HEK293 (cell line): Measurements from ENCODE around the gene PPP1R12C.
A peak's percentile ranks its signal among the peaks of the same experiment; 100 is the strongest.

ENCODE experiments used
- CTCF ChIA-PET: fragments of 350-600 bp; formaldehyde crosslinking; extraction: SDS; loops from one replicate; lab custom pipeline; 2021; ENCODE audit warnings: antibody characterized with exemption; lab: Yijun Ruan, JAX
- POLR2A ChIA-PET: fragments of 300-600 bp; formaldehyde crosslinking; extraction: SDS; loops from one replicate; lab custom pipeline; 2020; ENCODE audit warnings: antibody characterized with exemption, inconsistent platforms; lab: Yijun Ruan, JAX
- H3K27ac ChIP-seq: fragments of 200-500 bp; sonication (Bioruptor generic); 2 replicates; pipeline ENCODE4 v1.5.1; 2014; ENCODE audit warnings: low read depth, low read length, control low read depth, inconsistent platforms; ENCODE audit errors: extremely low read depth
- H3K36me3 ChIP-seq, 2 experiments: fragments of 200-500 bp in 1 of 2; sonication (Bioruptor generic) in 1 of 2; 1 replicate in 1 of 2; 2 replicates in 1 of 2; pipeline ENCODE4 v1.5.1; 2014 to 2017; ENCODE audit warnings: inconsistent platforms in 2 of 2, low read length in 2 of 2; ENCODE audit not compliant: control insufficient read depth in 2 of 2, insufficient read depth in 1 of 2
- H3K4me1 ChIP-seq: fragments of 200-500 bp; sonication (Bioruptor generic); 2 replicates; pipeline ENCODE4 v1.5.1; 2014; ENCODE audit warnings: mild to moderate bottlenecking, low read length, inconsistent platforms; ENCODE audit not compliant: control insufficient read depth, insufficient read depth
- H3K4me3 ChIP-seq: 2 replicates; pipeline ENCODE4 v1.5.1; 2011; ENCODE audit warnings: low read depth, mild to moderate bottlenecking, control low read depth, low read length, moderate library complexity
- H3K9me3 ChIP-seq: fragments of 200-500 bp; sonication (Bioruptor generic); 2 replicates; pipeline ENCODE4 v1.5.1; 2014; ENCODE audit warnings: low read depth, low read length, inconsistent platforms; ENCODE audit not compliant: control insufficient read depth, insufficient read depth
- PRDM1 ChIP-seq: fragments of 450-650 bp; formaldehyde crosslinking; IDR thresholded peaks from 2 replicates; pipeline ENCODE4; 2016; ENCODE audit warnings: missing biosample characterization, missing genetic modification characterization
- SP2 ChIP-seq: fragments of 450-650 bp; formaldehyde crosslinking; IDR thresholded peaks from 2 replicates; pipeline ENCODE4 v1.5.1; 2016; ENCODE audit warnings: missing biosample characterization, missing genetic modification characterization
- ZBTB21 ChIP-seq: fragments of 450-650 bp; formaldehyde crosslinking; IDR thresholded peaks from 2 replicates; pipeline ENCODE4 v1.5.1; 2017; ENCODE audit warnings: missing biosample characterization, missing genetic modification characterization
- ZBTB44 ChIP-seq: fragments of 450-650 bp; IDR thresholded peaks from 2 replicates; pipeline ENCODE4 v1.5.1; 2018; ENCODE audit warnings: missing biosample characterization, mild to moderate bottlenecking, missing genetic modification characterization
- ZNF10 ChIP-seq: fragments of 450-650 bp; formaldehyde crosslinking; IDR thresholded peaks from 2 replicates; pipeline ENCODE4 v1.5.1; 2017; ENCODE audit warnings: missing biosample characterization, missing genetic modification characterization
- ZNF26 ChIP-seq: fragments of 450-650 bp; formaldehyde crosslinking; IDR thresholded peaks from 2 replicates; pipeline ENCODE4 v1.5.1; 2016; ENCODE audit warnings: missing biosample characterization, missing genetic modification characterization
- ZNF416 ChIP-seq: fragments of 450-650 bp; formaldehyde crosslinking; IDR thresholded peaks from 2 replicates; pipeline ENCODE4 v1.5.1; 2016; ENCODE audit warnings: missing biosample characterization, missing genetic modification characterization
- ZNF585B ChIP-seq: fragments of 450-650 bp; formaldehyde crosslinking; IDR thresholded peaks from 2 replicates; pipeline ENCODE4 v1.5.1; 2016; ENCODE audit warnings: missing biosample characterization, missing genetic modification characterization
- ZNF600 ChIP-seq: fragments of 450-650 bp; formaldehyde crosslinking; IDR thresholded peaks from 2 replicates; pipeline ENCODE4 v1.5.1; 2016; ENCODE audit warnings: missing biosample characterization, missing genetic modification characterization
- ZNF777 ChIP-seq: fragments of 450-650 bp; formaldehyde crosslinking; IDR thresholded peaks from 2 replicates; pipeline ENCODE4 v1.5.1; 2017; ENCODE audit warnings: missing biosample characterization, missing genetic modification characterization, borderline replicate concordance
- ZSCAN4 ChIP-seq: fragments of 450-650 bp; formaldehyde crosslinking; IDR thresholded peaks from 2 replicates; pipeline ENCODE4 v1.5.1; 2017; ENCODE audit warnings: missing biosample characterization, missing genetic modification characterization

The PPP1R12C gene

GRCh38 chr19:55091126-55091910 is 26.1 kb downstream of the PPP1R12C start (continued):
- TF ChIP-seq ZSCAN4, result no peak
- no peak for TF ChIP-seq SP2
- no peak for TF ChIP-seq ZBTB21 (tag by site-specific recombination)
- no peak for TF ChIP-seq ZNF26 (tag by site-specific recombination)
- no peak for TF ChIP-seq ZNF585B (tag by site-specific recombination)
- no peak for TF ChIP-seq ZNF416 (tag by site-specific recombination)

GRCh38 chr19:55090564-55090963 is 26.9 kb downstream of the PPP1R12C start:
- peaks cover 4 to 44% of the 10 kb centered on the region in 2 experiments; a peak in 2 of 3 replicates for H3K36me3 ChIP-seq
- H3K27ac ChIP-seq, result no peak overlapping the region
- ChIA-PET POLR2A (no interaction called here), CTCF (interaction anchor here (0.5 to 3.4 kb wide), 7 partner anchors 10 to 619 kb away, joined by 3 to 35 read pairs (median 3); partner anchors contain the start of genes DNAAF3 and RDH13)
- no peak overlapping the region for H3K4me3 ChIP-seq
- no peaks in the 10 kb centered on the region for H3K4me1 ChIP-seq
- no peaks in the 10 kb centered on the region for H3K9me3 ChIP-seq
- TF ChIP-seq ZNF777 (tag by site-specific recombination), result no peak

- Histone ChIP-seq H3K4me1 (no peaks in the 10 kb centered on the region), H3K4me3 (no peak overlapping the region), H3K9me3 (no peaks in the 10 kb centered on the region), H3K27ac (no peak overlapping the region), H3K36me3 (peaks cover 0 to 34% of the 10 kb centered on the region in 2 experiments; a peak in 2 of 3 replicates)
- ChIA-PET CTCF (interaction anchor here (0.5 to 3.6 kb wide), 22 partner anchors 9 to 796 kb away, joined by 3 to 35 read pairs (median 6); partner anchors contain the start of genes DNAAF3, PPP1R12C and RDH13), POLR2A (interaction anchor here (0.6 to 2.0 kb wide), 6 partner anchors 9 to 529 kb away, joined by 3 to 13 read pairs (median 4); partner anchors contain the start of genes PPP1R12C and RDH13)
- TF ChIP-seq ZNF10 (tag by site-specific recombination) (no peak), ZNF600 (tag by site-specific recombination) (0 out of 2 replicates have a peak, but pooled peaks have one; percentile 16)
Measured at GRCh38 chr19:55089342-55089944, 28.0 kb downstream of the PPP1R12C start.

GRCh38 chr19:55088543-55089341 is 28.7 kb downstream of the PPP1R12C start:
- Histone ChIP-seq H3K36me3 (peaks cover 0 to 32% of the 10 kb centered on the region in 2 experiments; a peak in 2 of 3 replicates), H3K4me3 (no peak overlapping the region), H3K9me3 (no peaks in the 10 kb centered on the region), H3K27ac (no peak overlapping the region), H3K4me1 (no peaks in the 10 kb centered on the region)
- POLR2A ChIA-PET, result interaction anchor here (0.6 to 2.0 kb wide), 6 partner anchors 8 to 1220 kb away, joined by 3 to 13 read pairs (median 5); partner anchors contain the start of genes PPP1R12C and RDH13
- peak; percentile 25; the same call in 1 of the 2 replicates for TF ChIP-seq PRDM1
- TF ChIP-seq ZBTB44 (tag by site-specific recombination), result no peak
- CTCF ChIA-PET, result interaction anchor here (0.5 to 3.6 kb wide), 34 partner anchors 8 to 797 kb away, joined by 3 to 35 read pairs (median 4); partner anchors contain the start of genes DNAAF3, PPP1R12C and TMEM238
